ENCODE measurements around the gene SMIM24. TPM values are rescaled to one million over a fixed set of nuclear protein-coding genes. Genes with fewer than 3 reads are reported as not detected.

The SMIM24 gene
- total RNA-seq, 1 donor from 2014 or later: not detected

DNA sequence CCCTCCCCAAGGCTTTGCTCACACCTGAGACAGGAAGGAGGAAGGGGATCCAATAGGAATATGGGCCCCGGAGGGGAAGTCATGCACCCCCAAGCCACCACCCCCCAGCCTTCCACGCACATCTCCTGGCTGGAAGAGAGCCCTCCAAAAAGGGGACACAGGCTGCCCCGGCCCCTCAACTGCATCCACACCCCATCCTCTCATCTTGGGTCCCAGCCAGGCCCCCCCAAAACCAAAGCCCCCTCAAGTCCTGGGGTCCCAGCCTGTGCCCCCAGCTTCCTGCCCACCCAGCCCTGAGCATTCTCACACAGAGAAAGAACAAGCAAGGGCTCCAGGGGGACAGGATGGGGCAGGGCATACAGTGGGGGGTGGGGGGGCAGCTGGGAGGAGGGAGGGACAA lies 12.1 kb downstream of the SMIM24 start:
- Mint-ChIP-seq H3K9me3 (ENCODE audit: unreplicated experiment) (peaks cover 3% of the 10 kb centered on the region), H3K4me3 (ENCODE audit: unreplicated experiment) (no peak overlapping the region), H3K36me3 (ENCODE audit: unreplicated experiment) (no peaks in the 10 kb centered on the region), H3K4me1 (ENCODE audit: low read depth, unreplicated experiment) (no peaks in the 10 kb centered on the region), H3K27me3 (ENCODE audit: unreplicated experiment) (peaks cover 26% of the 10 kb centered on the region), H3K27ac (ENCODE audit: unreplicated experiment) (no peak overlapping the region)
- TF ChIP-seq, protein P1, sequence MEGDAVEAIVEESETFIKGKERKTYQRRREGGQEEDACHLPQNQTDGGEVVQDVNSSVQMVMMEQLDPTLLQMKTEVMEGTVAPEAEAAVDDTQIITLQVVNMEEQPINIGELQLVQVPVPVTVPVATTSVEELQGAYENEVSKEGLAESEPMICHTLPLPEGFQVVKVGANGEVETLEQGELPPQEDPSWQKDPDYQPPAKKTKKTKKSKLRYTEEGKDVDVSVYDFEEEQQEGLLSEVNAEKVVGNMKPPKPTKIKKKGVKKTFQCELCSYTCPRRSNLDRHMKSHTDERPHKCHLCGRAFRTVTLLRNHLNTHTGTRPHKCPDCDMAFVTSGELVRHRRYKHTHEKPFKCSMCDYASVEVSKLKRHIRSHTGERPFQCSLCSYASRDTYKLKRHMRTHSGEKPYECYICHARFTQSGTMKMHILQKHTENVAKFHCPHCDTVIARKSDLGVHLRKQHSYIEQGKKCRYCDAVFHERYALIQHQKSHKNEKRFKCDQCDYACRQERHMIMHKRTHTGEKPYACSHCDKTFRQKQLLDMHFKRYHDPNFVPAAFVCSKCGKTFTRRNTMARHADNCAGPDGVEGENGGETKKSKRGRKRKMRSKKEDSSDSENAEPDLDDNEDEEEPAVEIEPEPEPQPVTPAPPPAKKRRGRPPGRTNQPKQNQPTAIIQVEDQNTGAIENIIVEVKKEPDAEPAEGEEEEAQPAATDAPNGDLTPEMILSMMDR (IDR thresholded peaks at IDR 0.05; ENCODE audit: partially characterized antibody, unreplicated experiment): no peak
- DNase-seq: no peak

DNA sequence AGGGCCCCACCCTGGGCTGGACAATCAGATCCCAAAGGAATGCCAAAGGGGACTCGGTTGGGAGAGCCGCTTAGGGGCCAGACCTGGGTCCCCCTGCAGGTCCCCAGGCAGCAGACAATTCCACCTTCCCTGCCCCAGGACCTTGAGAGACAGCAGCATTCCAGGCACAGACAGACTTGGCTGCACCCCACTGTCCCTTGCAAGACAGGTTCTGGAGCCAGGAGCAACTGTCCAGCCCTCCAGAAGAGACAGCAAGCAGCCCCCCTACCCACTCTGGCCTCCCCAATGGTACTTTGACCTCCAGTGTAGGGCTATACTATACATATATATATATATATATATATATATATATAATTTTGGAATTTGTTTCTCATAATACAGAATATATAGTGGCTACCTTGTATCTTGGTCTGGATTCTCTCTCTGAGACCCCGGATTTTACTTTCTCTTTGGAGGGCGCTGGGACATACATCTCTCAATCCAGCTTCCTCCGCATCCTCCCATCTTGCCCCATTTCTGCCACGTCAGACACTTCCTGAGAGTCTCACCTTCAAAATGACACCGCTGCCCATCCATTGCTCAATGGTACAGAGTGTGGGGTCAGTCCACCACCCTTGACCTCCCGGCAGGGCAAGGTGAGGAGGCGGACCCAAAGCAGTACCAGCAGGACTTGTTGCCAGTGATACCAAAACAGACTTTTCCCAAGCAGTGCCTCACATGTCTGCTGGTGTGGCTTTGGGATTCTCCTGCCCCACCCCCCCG lies 12.7 kb downstream of the SMIM24 start:
- no peak overlapping the region for H3K27ac Mint-ChIP-seq (ENCODE audit: unreplicated experiment)
- no peak for DNase-seq
- TF ChIP-seq, protein P1 (IDR thresholded peaks at IDR 0.05; ENCODE audit: partially characterized antibody, unreplicated experiment): no peak
- H3K27me3 Mint-ChIP-seq (ENCODE audit: unreplicated experiment): peaks cover 29% of the 10 kb centered on the region
- no peak overlapping the region for H3K4me3 Mint-ChIP-seq (ENCODE audit: unreplicated experiment)
- peaks cover 3% of the 10 kb centered on the region for H3K9me3 Mint-ChIP-seq (ENCODE audit: unreplicated experiment)
- H3K4me1 Mint-ChIP-seq (ENCODE audit: low read depth, unreplicated experiment): peaks cover 2% of the 10 kb centered on the region
- H3K36me3 Mint-ChIP-seq (ENCODE audit: unreplicated experiment): no peaks in the 10 kb centered on the region

DNA sequence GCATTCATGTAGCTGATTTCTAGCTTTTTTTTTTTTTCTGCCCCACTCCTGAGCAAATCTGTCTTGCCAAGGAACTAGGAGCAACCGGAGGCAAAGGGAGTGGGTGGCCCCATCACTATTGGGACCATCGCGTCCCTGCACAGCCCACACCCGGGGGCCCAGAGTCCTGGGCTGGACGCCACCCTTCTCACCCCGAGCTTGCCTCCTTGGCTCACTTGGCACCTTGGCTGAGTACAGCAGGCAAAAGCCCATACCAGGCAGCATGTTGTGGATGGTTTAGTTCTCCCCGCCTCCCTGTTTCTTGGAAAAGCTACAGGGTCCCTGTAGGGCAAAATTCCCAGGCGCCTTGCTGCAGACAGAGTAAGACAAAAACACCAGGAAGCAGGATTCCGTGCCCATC lies 13.7 kb downstream of the SMIM24 start:
- peaks cover 29% of the 10 kb centered on the region for H3K27me3 Mint-ChIP-seq (ENCODE audit: unreplicated experiment)
- TF ChIP-seq, protein P1 (IDR thresholded peaks at IDR 0.05; ENCODE audit: partially characterized antibody, unreplicated experiment): no peak
- H3K4me1 Mint-ChIP-seq (ENCODE audit: low read depth, unreplicated experiment): peaks cover 3% of the 10 kb centered on the region
- no peak overlapping the region for H3K27ac Mint-ChIP-seq (ENCODE audit: unreplicated experiment)
- H3K36me3 Mint-ChIP-seq (ENCODE audit: unreplicated experiment): no peaks in the 10 kb centered on the region
- H3K4me3 Mint-ChIP-seq (ENCODE audit: unreplicated experiment): no peak overlapping the region
- DNase-seq: no peak
- peaks cover 3% of the 10 kb centered on the region for H3K9me3 Mint-ChIP-seq (ENCODE audit: unreplicated experiment)

DNA sequence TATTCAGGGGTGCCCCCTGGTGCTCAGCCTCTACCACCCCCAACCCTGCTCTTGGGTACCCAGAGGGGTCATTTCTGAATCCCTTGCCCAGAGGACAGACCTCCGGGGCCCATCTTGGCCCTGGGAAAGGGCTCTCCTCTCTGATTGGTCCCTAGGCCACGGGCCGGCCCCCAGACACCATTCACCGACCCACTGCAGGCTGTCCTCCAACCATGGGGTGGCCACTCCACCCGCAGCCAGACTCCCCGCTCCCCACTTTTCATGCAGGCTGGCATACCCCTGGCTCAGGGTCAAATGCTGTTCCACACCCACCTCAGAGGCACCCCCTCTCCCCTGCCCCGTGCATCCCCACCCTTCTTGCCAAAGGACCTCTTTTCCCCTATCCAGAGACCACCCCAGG lies 14.8 kb downstream of the SMIM24 start:
- no peak for DNase-seq
- Mint-ChIP-seq H3K27ac (ENCODE audit: unreplicated experiment) (no peak overlapping the region), H3K9me3 (ENCODE audit: unreplicated experiment) (peaks cover 3% of the 10 kb centered on the region), H3K27me3 (ENCODE audit: unreplicated experiment) (peaks cover 28% of the 10 kb centered on the region), H3K4me1 (ENCODE audit: low read depth, unreplicated experiment) (peaks cover 3% of the 10 kb centered on the region), H3K36me3 (ENCODE audit: unreplicated experiment) (no peaks in the 10 kb centered on the region), H3K4me3 (ENCODE audit: unreplicated experiment) (no peak overlapping the region)
- TF ChIP-seq, protein P1 (IDR thresholded peaks at IDR 0.05; ENCODE audit: partially characterized antibody, unreplicated experiment): no peak

DNA sequence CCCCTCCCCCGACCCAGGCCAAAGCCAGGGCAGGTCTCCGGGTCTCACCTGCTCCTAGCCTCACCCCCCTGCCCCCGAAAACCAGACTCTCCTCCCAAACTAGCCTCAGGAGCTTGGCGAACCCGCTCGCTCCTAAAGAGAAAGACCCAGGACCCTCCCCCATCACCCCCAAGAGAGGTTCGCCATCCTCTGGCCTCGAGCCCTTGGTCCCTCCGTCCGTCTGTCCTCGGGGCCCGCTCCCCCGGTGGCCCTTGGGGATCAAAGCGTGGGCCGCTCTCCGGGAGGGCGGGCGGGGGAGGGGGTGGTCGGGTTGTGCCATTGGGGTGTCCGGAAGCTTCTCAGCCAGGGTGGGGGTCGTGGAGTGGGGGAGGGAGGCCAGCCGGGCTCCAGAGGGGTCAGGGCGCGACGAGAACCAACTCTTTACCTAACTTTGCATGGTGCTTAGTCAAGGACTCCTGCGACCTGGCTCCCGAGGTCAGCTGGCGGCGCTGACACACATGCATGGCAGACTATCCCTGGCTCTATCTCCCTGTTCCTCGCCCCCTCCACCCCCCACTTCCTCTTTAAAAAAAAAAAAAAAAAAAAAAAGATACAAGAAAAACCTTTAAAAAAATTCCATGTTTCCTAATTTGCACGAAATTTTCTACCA lies 15.6 kb downstream of the SMIM24 start:
- peaks cover 3% of the 10 kb centered on the region for H3K4me1 Mint-ChIP-seq (ENCODE audit: low read depth, unreplicated experiment)

More for the DNA sequence above, 15.6 kb downstream of the SMIM24 start:
- H3K27me3 Mint-ChIP-seq (ENCODE audit: unreplicated experiment): peaks cover 24% of the 10 kb centered on the region
- H3K27ac Mint-ChIP-seq (ENCODE audit: unreplicated experiment): no peak overlapping the region
- H3K4me3 Mint-ChIP-seq (ENCODE audit: unreplicated experiment): no peak overlapping the region
- DNase-seq: no peak
- H3K36me3 Mint-ChIP-seq (ENCODE audit: unreplicated experiment): no peaks in the 10 kb centered on the region
- TF ChIP-seq, protein P1 (IDR thresholded peaks at IDR 0.05; ENCODE audit: partially characterized antibody, unreplicated experiment): no peak
- peaks cover 5% of the 10 kb centered on the region for H3K9me3 Mint-ChIP-seq (ENCODE audit: unreplicated experiment)

Measured in glutamatergic neuron (in vitro differentiated cells).